Esophagus squamous epithelium (tissue), 4 donors: ENCODE data around the gene SERPINB8.

ENCODE experiments used
- CTCF ChIP-seq, 6 experiments: fragments of 450-650 bp in 4 of 6; fragments of 200-600 bp in 2 of 6; sonication (generic) in 2 of 6; IDR thresholded peaks; one replicate each; pipeline ENCODE4 v1.5.1; 2016 to 2019; ENCODE audit warnings: antibody characterized with exemption in 6 of 6, mild to moderate bottlenecking in 4 of 6, moderate library complexity in 4 of 6
- POLR2A ChIP-seq, 4 donors: fragments of 450-650 bp; IDR thresholded peaks; one replicate each; pipeline ENCODE4 v1.6.1; 2017; ENCODE audit warnings: antibody characterized with exemption in 4 of 4, mild to moderate bottlenecking in 4 of 4, moderate library complexity in 3 of 4

- TF ChIP-seq CTCF (IDR thresholded peaks at IDR 0.05) (no peak), POLR2A (IDR thresholded peaks at IDR 0.05) (no peak)
Measured at GRCh38 chr18:63965716-63966330, 4.1 kb upstream of the SERPINB8 start.
